Measurements from ENCODE around the gene MAOA.

MAOA gene

GRCh38 chrX:43717161-43717560, 61.1 kb downstream of the MAOA start:
- TF ChIP-seq YY1 (IDR thresholded peaks at IDR 0.05; ENCODE audit: low read depth), result no peak
- no peak for TF ChIP-seq NFIC (IDR thresholded peaks at IDR 0.05)

GRCh38 chrX:43718081-43718480, 62.0 kb downstream of the MAOA start:
- TF ChIP-seq EP300 (IDR thresholded peaks at IDR 0.05; ENCODE audit: borderline replicate concordance) (no peak), USF1 (IDR thresholded peaks at IDR 0.05) (no peak), FOXM1 (IDR thresholded peaks at IDR 0.05; ENCODE audit: borderline replicate concordance, low read depth) (no peak), CEBPB (IDR thresholded peaks at IDR 0.05) (no peak), NFIC (IDR thresholded peaks at IDR 0.05) (no peak), TAF1 (IDR thresholded peaks at IDR 0.05; ENCODE audit: low read depth) (no peak), EGR1 (IDR thresholded peaks at IDR 0.05) (no peak)

- TF ChIP-seq REST (IDR thresholded peaks at IDR 0.05; ENCODE audit: low read depth) (no peak), TAF1 (IDR thresholded peaks at IDR 0.05; ENCODE audit: low read depth) (no peak), EP300 (IDR thresholded peaks at IDR 0.05; ENCODE audit: borderline replicate concordance) (no peak), CREB1 (IDR thresholded peaks at IDR 0.05; ENCODE audit: low read depth) (no peak), TCF12 (IDR thresholded peaks at IDR 0.05; ENCODE audit: low read depth) (no peak), USF1 (IDR thresholded peaks at IDR 0.05) (no peak), TEAD4 (IDR thresholded peaks at IDR 0.05) (no peak), ZBTB7A (IDR thresholded peaks at IDR 0.05; ENCODE audit: low read depth) (no peak), EGR1 (IDR thresholded peaks at IDR 0.05) (no peak), MAX (IDR thresholded peaks at IDR 0.05) (no peak), CEBPB (IDR thresholded peaks at IDR 0.05) (no peak), YY1 (IDR thresholded peaks at IDR 0.05; ENCODE audit: low read depth) (no peak), FOXM1 (IDR thresholded peaks at IDR 0.05; ENCODE audit: borderline replicate concordance, low read depth) (no peak), RAD21 (IDR thresholded peaks at IDR 0.05; ENCODE audit: low read depth) (no peak), NFIC (IDR thresholded peaks at IDR 0.05) (no peak)
Observed at GRCh38 chrX:43718546-43718945, 62.4 kb downstream of the MAOA start.

GRCh38 chrX:43718956-43719355, 62.9 kb downstream of the MAOA start:
- TF ChIP-seq TAF1 (IDR thresholded peaks at IDR 0.05; ENCODE audit: low read depth) (no peak), RAD21 (IDR thresholded peaks at IDR 0.05; ENCODE audit: low read depth) (no peak), YY1 (IDR thresholded peaks at IDR 0.05; ENCODE audit: low read depth) (no peak), REST (IDR thresholded peaks at IDR 0.05; ENCODE audit: low read depth) (no peak)

GRCh38 chrX:43720082-43720481, 64.0 kb downstream of the MAOA start:
- TF ChIP-seq USF1 (IDR thresholded peaks at IDR 0.05) (no peak), EGR1 (IDR thresholded peaks at IDR 0.05) (no peak), FOXM1 (IDR thresholded peaks at IDR 0.05; ENCODE audit: borderline replicate concordance, low read depth) (no peak), TCF12 (IDR thresholded peaks at IDR 0.05; ENCODE audit: low read depth) (no peak), ZBTB7A (IDR thresholded peaks at IDR 0.05; ENCODE audit: low read depth) (no peak), NFIC (IDR thresholded peaks at IDR 0.05) (no peak), TEAD4 (IDR thresholded peaks at IDR 0.05) (no peak)

GRCh38 chrX:43720961-43721360, 64.9 kb downstream of the MAOA start:
- TF ChIP-seq RAD21 (IDR thresholded peaks at IDR 0.05; ENCODE audit: low read depth) (no peak), TCF12 (IDR thresholded peaks at IDR 0.05; ENCODE audit: low read depth) (no peak), CREB1 (IDR thresholded peaks at IDR 0.05; ENCODE audit: low read depth) (no peak), TEAD4 (IDR thresholded peaks at IDR 0.05) (no peak), FOXM1 (IDR thresholded peaks at IDR 0.05; ENCODE audit: borderline replicate concordance, low read depth) (no peak), ZBTB7A (IDR thresholded peaks at IDR 0.05; ENCODE audit: low read depth) (no peak)

- TF ChIP-seq CREB1 (IDR thresholded peaks at IDR 0.05; ENCODE audit: low read depth) (no peak), TEAD4 (IDR thresholded peaks at IDR 0.05) (no peak), EP300 (IDR thresholded peaks at IDR 0.05; ENCODE audit: borderline replicate concordance) (no peak), REST (IDR thresholded peaks at IDR 0.05; ENCODE audit: low read depth) (no peak), MAX (IDR thresholded peaks at IDR 0.05) (no peak), TCF12 (IDR thresholded peaks at IDR 0.05; ENCODE audit: low read depth) (no peak), USF1 (IDR thresholded peaks at IDR 0.05) (no peak), TAF1 (IDR thresholded peaks at IDR 0.05; ENCODE audit: low read depth) (no peak), CEBPB (IDR thresholded peaks at IDR 0.05) (no peak), EGR1 (IDR thresholded peaks at IDR 0.05) (no peak), ZBTB7A (IDR thresholded peaks at IDR 0.05; ENCODE audit: low read depth) (no peak), FOXM1 (IDR thresholded peaks at IDR 0.05; ENCODE audit: borderline replicate concordance, low read depth) (no peak), NFIC (IDR thresholded peaks at IDR 0.05) (no peak), YY1 (IDR thresholded peaks at IDR 0.05; ENCODE audit: low read depth) (no peak)
Observed at GRCh38 chrX:43728002-43728401, 71.9 kb downstream of the MAOA start.
